Parathyroid adenoma (tissue), 2 donors: Measurements from ENCODE around the gene SMYD5.

Experiments
- H2AFZ ChIP-seq: fragments of 300-600 bp; sonication (generic); one replicate; pipeline ENCODE4 v1.7.0; 2017; ENCODE audit warnings: antibody characterized with exemption, mild to moderate bottlenecking
- H3K27ac ChIP-seq: fragments of 300-600 bp; sonication (generic); one replicate; pipeline ENCODE4 v1.7.0; 2017
- H3K27me3 ChIP-seq: fragments of 300-600 bp; sonication (generic); one replicate; pipeline ENCODE4 v1.7.0; 2017; ENCODE audit warnings: low read length; ENCODE audit not compliant: control insufficient read depth, insufficient read depth
- H3K36me3 ChIP-seq: fragments of 300-600 bp; sonication (generic); one replicate; pipeline ENCODE4 v1.7.0; 2017; ENCODE audit warnings: low read length; ENCODE audit not compliant: control insufficient read depth, insufficient read depth
- H3K4me1 ChIP-seq: fragments of 300-600 bp; sonication (generic); one replicate; pipeline ENCODE4 v1.7.0; 2017; ENCODE audit warnings: control low read depth
- H3K4me2 ChIP-seq: fragments of 300-600 bp; sonication (generic); one replicate; pipeline ENCODE4 v1.7.0; 2017; ENCODE audit warnings: low read length
- H3K4me3 ChIP-seq: fragments of 300-600 bp; sonication (generic); one replicate; pipeline ENCODE4 v1.7.0; 2017; ENCODE audit warnings: low read depth, low read length
- H3K79me2 ChIP-seq: fragments of 300-600 bp; sonication (generic); one replicate; pipeline ENCODE4 v1.7.0; 2017; ENCODE audit warnings: control low read depth
- H3K9ac ChIP-seq: fragments of 300-600 bp; sonication (generic); one replicate; pipeline ENCODE4 v1.7.0; 2017; ENCODE audit warnings: mild to moderate bottlenecking
- H3K9me3 ChIP-seq: fragments of 300-600 bp; sonication (generic); one replicate; pipeline ENCODE4 v1.7.0; 2017; ENCODE audit warnings: low read length; ENCODE audit not compliant: control insufficient read depth
- TF ChIP-seq, protein P1 (sequence below): fragments of 300-600 bp; sonication (generic); IDR thresholded peaks from one replicate; pipeline ENCODE4 v1.7.0; 2017; ENCODE audit warnings: antibody characterized with exemption, mild to moderate bottlenecking
- donor health status: primary hyperparathyroidism.

Gene SMYD5

DNA sequence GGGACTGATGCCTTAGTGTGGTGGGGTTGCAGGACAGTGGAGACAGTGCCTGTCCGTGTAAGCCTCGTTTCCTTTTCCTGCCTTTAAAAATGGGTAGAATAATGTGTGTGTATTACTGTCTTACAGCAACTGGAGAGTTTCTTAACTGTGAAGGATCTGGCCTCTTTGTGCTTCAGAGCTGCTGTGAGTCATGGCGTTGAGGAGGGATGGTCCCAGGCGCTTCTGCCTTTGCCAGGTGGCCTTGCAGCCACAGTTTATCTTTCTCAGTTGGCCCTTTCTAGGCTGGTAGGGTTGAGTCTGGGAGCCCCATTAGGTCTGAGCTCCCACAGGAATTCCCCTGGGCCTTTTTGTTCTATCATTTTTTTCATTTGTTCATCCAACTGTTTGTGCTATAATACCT is 9.8 kb downstream of the SMYD5 start:
- Histone ChIP-seq H3K9me3 (no peaks in the 10 kb centered on the region), H3K4me3 (no peak overlapping the region), H2AFZ (no peak overlapping the region), H3K27ac (no peak overlapping the region), H3K27me3 (no peaks in the 10 kb centered on the region), H3K36me3 (no peaks in the 10 kb centered on the region), H3K9ac (no peak overlapping the region), H3K79me2 (no peaks in the 10 kb centered on the region), H3K4me1 (no peaks in the 10 kb centered on the region), H3K4me2 (no peak overlapping the region)
- TF ChIP-seq, protein P1, sequence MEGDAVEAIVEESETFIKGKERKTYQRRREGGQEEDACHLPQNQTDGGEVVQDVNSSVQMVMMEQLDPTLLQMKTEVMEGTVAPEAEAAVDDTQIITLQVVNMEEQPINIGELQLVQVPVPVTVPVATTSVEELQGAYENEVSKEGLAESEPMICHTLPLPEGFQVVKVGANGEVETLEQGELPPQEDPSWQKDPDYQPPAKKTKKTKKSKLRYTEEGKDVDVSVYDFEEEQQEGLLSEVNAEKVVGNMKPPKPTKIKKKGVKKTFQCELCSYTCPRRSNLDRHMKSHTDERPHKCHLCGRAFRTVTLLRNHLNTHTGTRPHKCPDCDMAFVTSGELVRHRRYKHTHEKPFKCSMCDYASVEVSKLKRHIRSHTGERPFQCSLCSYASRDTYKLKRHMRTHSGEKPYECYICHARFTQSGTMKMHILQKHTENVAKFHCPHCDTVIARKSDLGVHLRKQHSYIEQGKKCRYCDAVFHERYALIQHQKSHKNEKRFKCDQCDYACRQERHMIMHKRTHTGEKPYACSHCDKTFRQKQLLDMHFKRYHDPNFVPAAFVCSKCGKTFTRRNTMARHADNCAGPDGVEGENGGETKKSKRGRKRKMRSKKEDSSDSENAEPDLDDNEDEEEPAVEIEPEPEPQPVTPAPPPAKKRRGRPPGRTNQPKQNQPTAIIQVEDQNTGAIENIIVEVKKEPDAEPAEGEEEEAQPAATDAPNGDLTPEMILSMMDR, result no peak

DNA sequence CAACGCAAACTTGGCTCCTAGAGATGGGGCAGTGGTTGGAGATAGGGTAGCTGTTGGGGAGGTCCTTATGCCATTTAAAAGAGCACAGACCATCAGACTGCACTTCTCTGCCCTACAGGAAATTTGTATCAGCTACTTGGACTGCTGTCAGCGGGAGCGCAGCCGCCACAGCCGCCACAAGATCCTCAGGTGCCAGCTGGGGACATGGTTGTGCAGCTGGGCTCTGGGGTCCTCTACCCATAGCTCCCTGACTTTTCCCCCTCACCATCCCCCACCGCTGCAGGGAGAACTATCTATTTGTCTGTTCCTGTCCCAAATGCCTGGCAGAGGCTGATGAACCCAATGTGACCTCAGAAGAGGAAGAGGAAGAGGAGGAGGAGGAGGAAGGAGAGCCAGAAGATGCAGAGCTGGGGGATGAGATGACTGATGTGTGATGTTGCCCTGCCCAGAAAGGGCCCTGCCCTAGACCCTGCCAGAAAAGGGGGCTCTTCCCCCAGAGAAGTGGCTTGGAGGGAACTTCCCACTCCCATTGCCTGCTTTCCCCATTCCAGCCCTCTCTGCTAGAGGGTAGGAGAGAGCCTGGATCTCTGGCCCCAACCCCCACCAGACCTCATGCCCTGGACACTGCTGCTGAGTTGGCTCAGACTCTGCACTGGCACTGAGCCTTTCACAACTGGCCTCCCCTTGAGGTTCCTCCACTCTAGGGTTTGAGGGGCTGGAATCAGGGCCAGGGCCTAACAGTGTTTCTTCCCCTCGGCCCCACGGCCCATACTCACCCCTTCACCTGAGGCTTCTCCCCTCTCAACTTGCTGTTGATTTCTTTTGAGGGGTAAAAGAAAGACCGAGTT is 11.7 kb downstream of the SMYD5 start:
- Histone ChIP-seq H3K4me1 (no peaks in the 10 kb centered on the region), H3K4me3 (no peak overlapping the region), H2AFZ (no peak overlapping the region), H3K9ac (no peak overlapping the region), H3K9me3 (no peaks in the 10 kb centered on the region), H3K36me3 (no peaks in the 10 kb centered on the region), H3K27ac (no peak overlapping the region), H3K4me2 (no peak overlapping the region), H3K27me3 (no peaks in the 10 kb centered on the region), H3K79me2 (no peaks in the 10 kb centered on the region)
- TF ChIP-seq, protein P1, result no peak

DNA sequence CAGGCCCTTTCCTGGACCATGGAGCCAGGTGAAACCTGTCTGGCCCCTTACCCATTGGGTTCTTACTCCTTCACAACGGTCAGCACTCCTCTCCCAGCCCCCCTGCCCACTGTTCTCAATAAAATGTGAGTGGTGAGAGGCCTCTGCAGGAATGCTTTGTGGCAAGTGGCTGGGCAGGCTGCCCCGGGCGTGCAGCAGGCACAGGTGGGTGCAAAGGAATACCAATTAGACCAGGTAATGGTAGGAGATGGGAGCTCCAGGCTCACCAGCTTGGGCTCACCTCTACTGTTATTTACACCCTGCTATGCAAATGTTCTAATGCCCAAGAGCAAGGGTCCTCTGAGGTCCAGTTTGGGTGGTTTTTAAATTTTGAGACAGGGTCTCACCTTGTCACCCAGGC is 13.0 kb downstream of the SMYD5 start:
- Histone ChIP-seq H2AFZ (no peak overlapping the region), H3K4me1 (no peaks in the 10 kb centered on the region), H3K4me3 (no peak overlapping the region), H3K27me3 (no peaks in the 10 kb centered on the region), H3K9ac (no peak overlapping the region), H3K27ac (no peak overlapping the region), H3K79me2 (no peaks in the 10 kb centered on the region), H3K4me2 (no peak overlapping the region), H3K9me3 (no peaks in the 10 kb centered on the region), H3K36me3 (no peaks in the 10 kb centered on the region)
- TF ChIP-seq, protein P1, result no peak

DNA sequence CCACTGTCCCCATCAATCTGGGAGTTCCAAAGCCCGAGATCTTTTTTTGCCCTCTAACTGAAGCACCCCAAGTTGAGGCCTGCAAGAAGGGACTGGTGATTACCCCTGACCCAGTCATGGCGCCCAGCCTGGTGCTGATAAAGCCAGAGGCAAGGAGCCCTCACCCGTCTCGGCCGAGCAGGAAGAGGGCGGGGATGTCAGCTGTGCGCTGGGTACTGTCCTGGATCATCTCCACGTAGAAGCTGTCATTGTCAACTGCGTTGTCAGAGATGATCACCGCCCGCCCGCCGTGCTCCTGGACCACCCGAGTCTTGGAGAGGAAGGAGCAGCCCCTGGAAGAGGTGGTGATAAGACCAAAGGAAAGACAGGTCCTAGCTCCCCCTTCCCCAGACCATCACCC is 14.6 kb downstream of the SMYD5 start:
- no peak overlapping the region for H2AFZ ChIP-seq
- H3K9me3 ChIP-seq, result no peaks in the 10 kb centered on the region
- TF ChIP-seq, protein P1, result no peak
- no peaks in the 10 kb centered on the region for H3K27me3 ChIP-seq
- H3K79me2 ChIP-seq, result no peaks in the 10 kb centered on the region
- no peak overlapping the region for H3K27ac ChIP-seq
- no peak overlapping the region for H3K4me2 ChIP-seq
- peaks cover 4% of the 10 kb centered on the region for H3K4me1 ChIP-seq
- no peak overlapping the region for H3K4me3 ChIP-seq
- H3K36me3 ChIP-seq, result no peaks in the 10 kb centered on the region
- H3K9ac ChIP-seq, result no peak overlapping the region
